ENCODE measurements around the gene SMIM36. TPM values are rescaled to one million over a fixed set of nuclear protein-coding genes. Genes with fewer than 3 reads are reported as not detected.
"Not testable (repeated sequence)": the region's sequence is repeated elsewhere in the genome, so short reads cannot be mapped to it uniquely, and the experiment has no call there.

SMIM36 gene
- total RNA-seq, 1 experiment from 2014 or later = not detected

DNA sequence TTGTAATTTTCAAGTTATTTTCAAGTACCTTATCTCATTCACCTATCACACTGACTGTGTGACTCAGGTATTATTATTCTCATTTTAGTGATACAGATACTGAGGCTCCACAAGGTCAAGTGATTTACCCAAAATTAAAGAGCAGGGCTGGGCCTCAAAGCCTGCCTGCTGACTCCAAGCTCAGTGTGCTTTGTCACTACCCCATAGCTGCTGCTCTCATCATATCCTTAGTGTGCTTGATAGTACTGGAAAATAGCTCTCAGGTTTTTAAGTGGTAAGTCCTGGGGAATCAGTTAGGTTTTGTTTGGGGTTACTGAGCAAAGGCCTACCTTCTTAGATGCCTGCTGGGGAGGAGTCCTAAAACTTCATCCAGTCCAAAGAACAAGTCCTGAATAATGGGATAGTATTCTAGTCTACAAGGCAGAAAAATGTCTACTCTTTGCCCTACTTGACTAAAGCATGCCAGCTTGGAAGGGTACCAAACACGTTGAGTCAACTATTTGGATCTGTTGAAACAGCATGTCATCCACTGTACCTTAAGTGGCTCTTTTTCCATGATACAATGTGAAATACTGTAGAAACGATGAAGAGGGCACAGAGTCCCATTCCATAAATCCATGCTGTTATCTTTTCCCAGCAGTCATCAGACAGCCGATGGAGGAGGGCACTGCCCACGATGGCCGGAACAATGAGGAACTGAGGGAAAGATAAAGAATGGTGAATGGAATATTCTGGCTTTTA lies 100.4 kb downstream of the SMIM36 start:
- in situ Hi-C loops (cut with HindIII; ENCODE audit: low pct_unique_long_range_greater_than_20kb, low sequenced_read_pairs) = no loop called here

GRCh38 chr17:55409030-55409800 lies 102.0 kb downstream of the SMIM36 start:
- in situ Hi-C loops (cut with HindIII; ENCODE audit: low pct_unique_long_range_greater_than_20kb, low sequenced_read_pairs) = no loop called here
- DNase-seq (ENCODE audit: low read depth, low spot score) = no peak

More for the DNA sequence above, 100.4 kb downstream of the SMIM36 start:
- no peak for DNase-seq (ENCODE audit: low read depth, low spot score)

GRCh38 chr17:55407641-55408566 lies 103.3 kb downstream of the SMIM36 start:
- in situ Hi-C loops (cut with HindIII; ENCODE audit: low pct_unique_long_range_greater_than_20kb, low sequenced_read_pairs) = no loop called here
- DNase-seq (ENCODE audit: low read depth, low spot score) = no peak

DNA sequence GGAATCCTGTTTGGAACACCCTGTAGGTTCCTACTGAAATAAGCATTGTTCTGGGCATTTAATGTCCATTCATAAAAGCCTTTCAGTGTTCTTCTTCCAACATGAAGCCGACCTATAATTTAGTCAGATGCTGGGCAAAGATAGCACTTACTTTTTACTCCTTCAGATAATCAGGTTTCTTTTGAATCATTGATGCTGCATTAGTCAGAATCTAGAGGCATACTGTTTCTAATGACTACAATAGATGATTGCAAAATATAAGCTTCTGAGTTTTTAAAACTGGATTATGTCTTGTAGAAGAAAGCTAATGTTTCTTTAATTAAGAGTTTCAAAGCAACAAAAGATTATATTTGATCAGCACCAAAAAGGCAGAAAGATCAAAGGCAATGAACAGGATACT lies 105.7 kb downstream of the SMIM36 start:
- DNase-seq (ENCODE audit: low read depth, low spot score) = no peak
- in situ Hi-C loops (cut with HindIII; ENCODE audit: low pct_unique_long_range_greater_than_20kb, low sequenced_read_pairs) = no loop called here

- in situ Hi-C loops (cut with HindIII; ENCODE audit: low pct_unique_long_range_greater_than_20kb, low sequenced_read_pairs) = not testable (repeated sequence)
Observed at GRCh38 chr17:55404197-55404596, 107.1 kb downstream of the SMIM36 start.

GRCh38 chr17:55402374-55402773 lies 108.9 kb downstream of the SMIM36 start:
- DNase-seq (ENCODE audit: low read depth, low spot score) = no peak
- in situ Hi-C loops (cut with HindIII; ENCODE audit: low pct_unique_long_range_greater_than_20kb, low sequenced_read_pairs) = no loop called here

More at GRCh38 chr17:55404197-55404596, 107.1 kb downstream of the SMIM36 start:
- DNase-seq (ENCODE audit: low read depth, low spot score) = not testable (repeated sequence)

Small RNA genes within 50 kb of the gene (small RNA-seq; reads per million reads assigned to genes)
- gene RNU6-1249P = 0 to 0.05 reads per million in 2 experiments

Other genes with a start within 250 kb of the SMIM36 start
- gene HLF, start 246.5 kb downstream of the SMIM36 start, total RNA-seq (2014; rRNA removed; shearing (Covaris generic)) = 0.24 and 1.8 TPM in 2 replicates
- gene MMD, start 89.6 kb downstream of the SMIM36 start, total RNA-seq (2014; rRNA removed; shearing (Covaris generic)) = 11.2 and 11.6 TPM in 2 replicates
- 10.4 and 10.7 TPM in 2 replicates for gene TMEM100, start 211.4 kb upstream of the SMIM36 start, total RNA-seq (2014; rRNA removed; shearing (Covaris generic))
- 51.6 and 51.8 TPM in 2 replicates for gene PCTP, start 239.6 kb upstream of the SMIM36 start, total RNA-seq (2014; rRNA removed; shearing (Covaris generic))

Data from SK-MEL-5 (cell line).